Testis (tissue), 2 donors: ENCODE data around the gene ACER1.

ENCODE experiments used
- CTCF ChIP-seq, 3 experiments: fragments of 450-650 bp in 2 of 3; fragments of 200-600 bp in 1 of 3; sonication (generic) in 1 of 3; IDR thresholded peaks; one replicate each; pipeline ENCODE4 v1.5.1; 2016 to 2019; ENCODE audit warnings: antibody characterized with exemption in 3 of 3, mild to moderate bottlenecking in 2 of 3, moderate library complexity in 1 of 3
- POLR2A ChIP-seq: fragments of 450-650 bp; IDR thresholded peaks from one replicate; pipeline ENCODE4 v1.6.1; 2017; ENCODE audit warnings: antibody characterized with exemption, mild to moderate bottlenecking, moderate library complexity

GRCh38 chr19:6325614-6326013, 7.8 kb downstream of the ACER1 start:
- TF ChIP-seq CTCF (IDR thresholded peaks at IDR 0.05) (no peak), POLR2A (no peak)
